Uterus (tissue), 4 donors: ENCODE data around the gene NSG1. TPM values are rescaled to one million over a fixed set of nuclear protein-coding genes. Genes with fewer than 3 reads are reported as not detected.

Experiments
- DNase-seq, 2 donors: peaks; one replicate each; pipeline ENCODE4 v3.0.0-alpha.2; 2019 to 2020
- H3K27ac ChIP-seq, 2 donors: fragments of 200-600 bp; sonication (generic); 1 replicate in 1 of 2; 2 replicates in 1 of 2; pipeline ENCODE4 v1.5.1; 2016 to 2018
- H3K27me3 ChIP-seq, 2 donors: fragments of 200-600 bp; sonication (generic); one replicate each; pipeline ENCODE4 v1.5.1; 2018 to 2019; ENCODE audit warnings: control low read depth in 1 of 2
- H3K36me3 ChIP-seq, 2 donors: fragments of 200-600 bp; sonication (generic); one replicate each; pipeline ENCODE4 v1.5.1; 2019; ENCODE audit warnings: control low read depth in 1 of 2
- H3K4me1 ChIP-seq, 2 donors: fragments of 200-600 bp; sonication (generic); one replicate each; pipeline ENCODE4 v1.5.1; 2018 to 2019; ENCODE audit warnings: control low read depth in 1 of 2
- H3K4me3 ChIP-seq, 2 donors: fragments of 200-600 bp; sonication (generic); 1 replicate in 1 of 2; 2 replicates in 1 of 2; pipeline ENCODE4 v1.5.1; 2018 to 2019; ENCODE audit warnings: mild to moderate bottlenecking in 1 of 2
- H3K9me3 ChIP-seq, 2 donors: fragments of 200-600 bp; sonication (generic); one replicate each; pipeline ENCODE4 v1.5.1; 2019; ENCODE audit warnings: control low read depth in 1 of 2
- POLR2A ChIP-seq, 2 donors: fragments of 450-650 bp; IDR thresholded peaks; one replicate each; pipeline ENCODE4 v1.6.1; 2016; ENCODE audit warnings: antibody characterized with exemption in 2 of 2, mild to moderate bottlenecking in 1 of 2, moderate library complexity in 1 of 2
- intact Hi-C: fragments of 100-400 bp; cut with DNase I; formaldehyde crosslinking; loops from one replicate; pipeline ENCODE4 v1.15.1; 2023; ENCODE audit warnings: low total_unique reads
- total RNA-seq, 4 donors: library from RNA; depleted of rRNA in 3 of 4; stranded (reverse); fragments of >200 nt in 3 of 4; gene quantifications; one replicate each; pipeline versions ENCODE4 v1.1.0 to v1.2.4, GENCODE V29; 2014 to 2023
- TF ChIP-seq, protein P1 (sequence below), 4 experiments: fragments of 200-600 bp in 2 of 4; fragments of 450-650 bp in 2 of 4; sonication (generic) in 2 of 4; IDR thresholded peaks; one replicate each; pipeline ENCODE4 v1.5.1; 2016 to 2019; ENCODE audit warnings: antibody characterized with exemption in 4 of 4, mild to moderate bottlenecking in 2 of 4, moderate library complexity in 1 of 4
- donor health status: DM: yes; HTN: yes; CAD: no.

Gene NSG1
- total RNA-seq, 4 donors from 2014 or later, result 3.6 to 11.2 (median 3.8) TPM; not detected in 1

DNA sequence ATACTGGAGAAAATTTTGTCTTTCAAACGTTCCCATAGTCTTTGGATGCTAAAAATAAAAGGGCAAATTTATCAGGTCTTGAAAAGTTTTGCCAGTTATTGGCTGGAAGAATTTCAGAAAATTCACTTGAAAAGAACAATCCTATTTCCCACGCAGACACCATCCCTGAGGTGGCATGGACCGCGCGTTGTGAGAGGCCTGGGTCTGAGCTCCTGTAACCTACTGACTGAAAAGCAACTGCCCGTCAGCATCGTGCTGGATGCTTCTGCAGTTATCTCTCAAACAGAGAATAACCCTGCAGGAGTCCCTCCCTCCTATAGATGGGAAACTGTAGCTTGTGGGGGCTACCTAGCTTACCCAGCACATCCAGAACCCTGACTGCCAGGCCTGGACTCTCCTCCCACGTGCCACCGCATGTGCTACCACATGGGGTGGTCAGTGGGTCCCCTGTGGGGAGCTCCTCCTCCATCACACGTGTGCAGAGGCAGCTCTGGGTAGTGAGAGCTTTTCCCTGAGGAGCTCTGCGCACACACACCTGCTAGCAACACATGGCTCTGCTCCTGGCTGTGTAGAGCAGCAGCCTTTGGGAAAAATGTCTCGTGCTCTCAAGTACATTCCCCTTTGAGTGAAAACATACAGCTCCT, 36.1 kb downstream of the NSG1 start:
- Histone ChIP-seq H3K4me3 (no peak overlapping the region), H3K4me1 (no peaks in the 10 kb centered on the region), H3K9me3 (no peaks in the 10 kb centered on the region), H3K36me3 (no peaks in the 10 kb centered on the region), H3K27me3 (no peaks in the 10 kb centered on the region), H3K27ac (no peak overlapping the region)
- intact Hi-C loops, result no loop called here
- TF ChIP-seq POLR2A (IDR thresholded peaks at IDR 0.05), result no peak
- TF ChIP-seq, protein P1, sequence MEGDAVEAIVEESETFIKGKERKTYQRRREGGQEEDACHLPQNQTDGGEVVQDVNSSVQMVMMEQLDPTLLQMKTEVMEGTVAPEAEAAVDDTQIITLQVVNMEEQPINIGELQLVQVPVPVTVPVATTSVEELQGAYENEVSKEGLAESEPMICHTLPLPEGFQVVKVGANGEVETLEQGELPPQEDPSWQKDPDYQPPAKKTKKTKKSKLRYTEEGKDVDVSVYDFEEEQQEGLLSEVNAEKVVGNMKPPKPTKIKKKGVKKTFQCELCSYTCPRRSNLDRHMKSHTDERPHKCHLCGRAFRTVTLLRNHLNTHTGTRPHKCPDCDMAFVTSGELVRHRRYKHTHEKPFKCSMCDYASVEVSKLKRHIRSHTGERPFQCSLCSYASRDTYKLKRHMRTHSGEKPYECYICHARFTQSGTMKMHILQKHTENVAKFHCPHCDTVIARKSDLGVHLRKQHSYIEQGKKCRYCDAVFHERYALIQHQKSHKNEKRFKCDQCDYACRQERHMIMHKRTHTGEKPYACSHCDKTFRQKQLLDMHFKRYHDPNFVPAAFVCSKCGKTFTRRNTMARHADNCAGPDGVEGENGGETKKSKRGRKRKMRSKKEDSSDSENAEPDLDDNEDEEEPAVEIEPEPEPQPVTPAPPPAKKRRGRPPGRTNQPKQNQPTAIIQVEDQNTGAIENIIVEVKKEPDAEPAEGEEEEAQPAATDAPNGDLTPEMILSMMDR (IDR thresholded peaks at IDR 0.05), result no peak
- no peak for DNase-seq

- DNase-seq, result peak in 1 of 2 donors; percentile 10
- H3K4me3 ChIP-seq, result no peak overlapping the region
- H3K27ac ChIP-seq, result no peak overlapping the region
- H3K4me1 ChIP-seq, result no peaks in the 10 kb centered on the region
- intact Hi-C loops, result no loop called here
- no peak for TF ChIP-seq POLR2A (IDR thresholded peaks at IDR 0.05)
- TF ChIP-seq, protein P1 (IDR thresholded peaks at IDR 0.05), result no peak
- H3K9me3 ChIP-seq, result no peaks in the 10 kb centered on the region
- no peaks in the 10 kb centered on the region for H3K36me3 ChIP-seq
- no peaks in the 10 kb centered on the region for H3K27me3 ChIP-seq
Measured at GRCh38 chr4:4423706-4424498, 37.0 kb downstream of the NSG1 start.

DNA sequence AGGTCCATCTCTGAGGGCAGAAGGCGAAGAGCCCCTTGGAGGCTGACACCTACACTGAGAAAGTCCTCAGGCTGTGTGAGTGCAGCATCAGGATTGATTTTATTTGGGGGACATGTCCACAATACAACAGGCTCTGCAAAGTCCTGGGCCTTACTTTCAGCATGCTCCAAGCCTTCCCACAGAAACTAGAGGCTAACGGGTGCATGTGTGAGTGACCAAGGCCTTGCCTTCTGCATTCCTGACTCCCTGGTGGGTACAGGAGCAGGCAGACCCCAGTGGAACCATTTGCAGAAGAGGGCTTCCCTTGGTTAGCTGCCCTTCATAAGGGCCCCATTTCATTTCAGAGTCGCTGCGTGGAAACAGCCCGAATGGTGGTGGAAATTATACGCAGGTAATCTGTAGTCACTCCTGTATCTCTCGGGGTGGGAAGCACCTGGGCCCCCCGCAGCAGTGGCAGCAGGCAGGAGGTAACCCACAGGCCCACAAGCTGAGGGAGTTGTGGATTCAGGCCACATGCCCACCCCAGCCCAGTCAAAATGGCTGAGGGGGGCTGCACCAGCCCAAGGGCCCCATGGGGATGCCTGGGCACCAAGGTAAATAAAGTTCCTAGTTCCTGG, 37.7 kb downstream of the NSG1 start:
- Histone ChIP-seq H3K4me1 (no peaks in the 10 kb centered on the region), H3K9me3 (no peaks in the 10 kb centered on the region), H3K27me3 (no peaks in the 10 kb centered on the region), H3K36me3 (no peaks in the 10 kb centered on the region), H3K4me3 (no peak overlapping the region), H3K27ac (no peak overlapping the region)
- intact Hi-C loops, result no loop called here
- TF ChIP-seq POLR2A (IDR thresholded peaks at IDR 0.05), result no peak
- TF ChIP-seq, protein P1 (IDR thresholded peaks at IDR 0.05), result no peak
- peak in 1 of 2 donors; percentile 3 for DNase-seq

- H3K36me3 ChIP-seq, result no peaks in the 10 kb centered on the region
- intact Hi-C loops, result no loop called here
Measured at GRCh38 chr4:4425119-4425690, 38.3 kb downstream of the NSG1 start.

More at GRCh38 chr4:4425119-4425690, 38.3 kb downstream of the NSG1 start:
- no peak overlapping the region for H3K4me3 ChIP-seq
- no peak overlapping the region for H3K27ac ChIP-seq
- H3K27me3 ChIP-seq, result no peaks in the 10 kb centered on the region
- no peaks in the 10 kb centered on the region for H3K4me1 ChIP-seq
- no peaks in the 10 kb centered on the region for H3K9me3 ChIP-seq
- TF ChIP-seq POLR2A (IDR thresholded peaks at IDR 0.05), result no peak
- TF ChIP-seq, protein P1 (IDR thresholded peaks at IDR 0.05), result no peak
- DNase-seq, result peak in 1 of 2 donors; percentile 2
